Measurements from ENCODE around the gene KIF26B. TPM values are rescaled to one million over a fixed set of nuclear protein-coding genes. Genes with fewer than 3 reads are reported as not detected.

KIF26B gene
- polyA plus RNA-seq, 1 donor from 2014 or later = 6.3 TPM

GRCh38 chr1:245412306-245412705, 257.5 kb downstream of the KIF26B start:
- Histone ChIP-seq H4K20me1 (ENCODE audit: insufficient read depth) (no peaks in the 10 kb centered on the region), H3K27me3 (ENCODE audit: insufficient read depth, low read depth, low read length) (no peaks in the 10 kb centered on the region), H3K79me2 (replicated peaks; ENCODE audit: insufficient read depth, low read length) (no peaks in the 10 kb centered on the region), H3K9me2 (ENCODE audit: insufficient read depth, low read length) (no peaks in the 10 kb centered on the region), H2AFZ (ENCODE audit: low read depth, low read length) (no peak overlapping the region), H3K36me3 (ENCODE audit: insufficient read depth, low read length) (no peaks in the 10 kb centered on the region), H3K9me3 (ENCODE audit: low read length) (no peaks in the 10 kb centered on the region), H3K27ac (ENCODE audit: low read length) (no peak overlapping the region), H3K9ac (ENCODE audit: low read length) (no peak overlapping the region), H3K4me3 (ENCODE audit: low read length) (no peak overlapping the region), H3K4me2 (ENCODE audit: low read length) (no peak overlapping the region), H3F3A (ENCODE audit: insufficient read depth, low read length, poor library complexity, severe bottlenecking) (no peaks in the 10 kb centered on the region)
- TF ChIP-seq EP300 (conservative IDR thresholded peaks at IDR 0.05; ENCODE audit: poor library complexity, severe bottlenecking) = no peak
- no peak for TF ChIP-seq RAD21 (conservative IDR thresholded peaks at IDR 0.05)
- no peak for TF ChIP-seq POLR2AphosphoS5 (IDR thresholded peaks at IDR 0.05)

GRCh38 chr1:245416781-245417180, 262.0 kb downstream of the KIF26B start:
- no peaks in the 10 kb centered on the region for H3K9me2 ChIP-seq (ENCODE audit: insufficient read depth, low read length)
- no peaks in the 10 kb centered on the region for H3K9me3 ChIP-seq (ENCODE audit: low read length)
- H3K27ac ChIP-seq (ENCODE audit: low read length) = no peak overlapping the region
- no peak overlapping the region for H3K4me2 ChIP-seq (ENCODE audit: low read length)
- H3K36me3 ChIP-seq (ENCODE audit: insufficient read depth, low read length) = no peaks in the 10 kb centered on the region
- H3K79me2 ChIP-seq (replicated peaks; ENCODE audit: insufficient read depth, low read length) = no peaks in the 10 kb centered on the region
- no peak overlapping the region for H2AFZ ChIP-seq (ENCODE audit: low read depth, low read length)
- no peak overlapping the region for H3K9ac ChIP-seq (ENCODE audit: low read length)
- no peak overlapping the region for H3K4me3 ChIP-seq (ENCODE audit: low read length)
- no peaks in the 10 kb centered on the region for H4K20me1 ChIP-seq (ENCODE audit: insufficient read depth)
- H3K27me3 ChIP-seq (ENCODE audit: insufficient read depth, low read depth, low read length) = no peaks in the 10 kb centered on the region
- TF ChIP-seq POLR2AphosphoS5 (IDR thresholded peaks at IDR 0.05) = no peak
- no peak for TF ChIP-seq CTCF (IDR thresholded peaks at IDR 0.05; ENCODE audit: poor library complexity, severe bottlenecking)
- H3F3A ChIP-seq (ENCODE audit: insufficient read depth, low read length, poor library complexity, severe bottlenecking) = no peaks in the 10 kb centered on the region

- Histone ChIP-seq H2AFZ (ENCODE audit: low read depth, low read length) (no peak overlapping the region), H3F3A (ENCODE audit: insufficient read depth, low read length, poor library complexity, severe bottlenecking) (no peaks in the 10 kb centered on the region), H3K27me3 (ENCODE audit: insufficient read depth, low read depth, low read length) (no peaks in the 10 kb centered on the region), H4K20me1 (ENCODE audit: insufficient read depth) (no peaks in the 10 kb centered on the region), H3K9me2 (ENCODE audit: insufficient read depth, low read length) (no peaks in the 10 kb centered on the region), H3K27ac (ENCODE audit: low read length) (no peak overlapping the region), H3K4me2 (ENCODE audit: low read length) (no peak overlapping the region), H3K79me2 (replicated peaks; ENCODE audit: insufficient read depth, low read length) (no peaks in the 10 kb centered on the region), H3K4me3 (ENCODE audit: low read length) (no peak overlapping the region), H3K9ac (ENCODE audit: low read length) (no peak overlapping the region), H3K9me3 (ENCODE audit: low read length) (no peaks in the 10 kb centered on the region), H3K36me3 (ENCODE audit: insufficient read depth, low read length) (no peaks in the 10 kb centered on the region)
- TF ChIP-seq TAF1 (IDR thresholded peaks at IDR 0.05; ENCODE audit: low read depth) (no peak), REST (IDR thresholded peaks at IDR 0.05; ENCODE audit: borderline replicate concordance) (no peak)
Observed at GRCh38 chr1:245418077-245418476, 263.3 kb downstream of the KIF26B start.

All from neural cell (in vitro differentiated cells).